HCT116 (cell line): ENCODE measurements around the gene C18orf32.

Experiments used
- CEBPB ChIP-seq: IDR thresholded peaks from 2 replicates; pipeline ENCODE4 v1.6.1; 2012; ENCODE audit warnings: low read depth
- EZH2 ChIP-seq: fragments of 200-600 bp; sonication (generic); IDR thresholded peaks from 2 replicates; pipeline ENCODE4 v1.6.1; 2017; ENCODE audit warnings: antibody characterized with exemption, mixed run types
- EZH2phosphoT487 ChIP-seq: fragments of 200-600 bp; IDR thresholded peaks from 2 replicates; pipeline ENCODE4 v1.6.1; 2018; ENCODE audit warnings: antibody characterized with exemption, borderline replicate concordance
- JUND ChIP-seq: IDR thresholded peaks from 2 replicates; pipeline ENCODE4 v1.6.1; 2012
- MAX ChIP-seq: IDR thresholded peaks from 2 replicates; pipeline ENCODE4 v1.6.1; 2012
- POLR2A ChIP-seq: IDR thresholded peaks from 2 replicates; pipeline ENCODE4 v1.7.0; 2011; ENCODE audit warnings: borderline replicate concordance; ENCODE audit not compliant: insufficient read depth, insufficient read length; ENCODE audit errors: extremely low read depth
- POLR2AphosphoS5 ChIP-seq: IDR thresholded peaks from 2 replicates; pipeline ENCODE4 v1.6.1; 2011; ENCODE audit warnings: mild to moderate bottlenecking, low read depth, low read length, moderate library complexity
- SIN3A ChIP-seq: IDR thresholded peaks from 2 replicates; pipeline ENCODE4 v1.6.1; 2012; ENCODE audit warnings: low read depth
- SP1 ChIP-seq: IDR thresholded peaks from 2 replicates; pipeline ENCODE4 v1.6.1; 2012; ENCODE audit warnings: low read depth
- YY1 ChIP-seq: IDR thresholded peaks from 2 replicates; pipeline ENCODE4 v1.6.1; 2011; ENCODE audit warnings: low read length, low read depth, moderate library complexity, mild to moderate bottlenecking; ENCODE audit not compliant: insufficient replicate concordance; ENCODE audit errors: extremely low read depth
- ZFX ChIP-seq: fragments of 450-650 bp; IDR thresholded peaks from 2 replicates; pipeline ENCODE4 v1.6.1; 2017
- TF ChIP-seq, protein P1 (sequence below), 3 experiments: fragments of 200-600 bp in 1 of 3; sonication (generic) in 1 of 3; IDR thresholded peaks in 2 of 3; conservative IDR thresholded peaks in 1 of 3; 2 replicates each; pipeline ENCODE4 v1.5.1; 2012 to 2017; ENCODE audit warnings: low read depth in 2 of 3, low read length in 2 of 3, antibody characterized with exemption in 1 of 3, borderline replicate concordance in 1 of 3, control low read depth in 1 of 3, mild to moderate bottlenecking in 1 of 3, mixed read lengths in 1 of 3, mixed run types in 1 of 3, moderate library complexity in 1 of 3; ENCODE audit not compliant: insufficient read depth in 1 of 3

- TF ChIP-seq EZH2: no peak
- TF ChIP-seq, protein P1, sequence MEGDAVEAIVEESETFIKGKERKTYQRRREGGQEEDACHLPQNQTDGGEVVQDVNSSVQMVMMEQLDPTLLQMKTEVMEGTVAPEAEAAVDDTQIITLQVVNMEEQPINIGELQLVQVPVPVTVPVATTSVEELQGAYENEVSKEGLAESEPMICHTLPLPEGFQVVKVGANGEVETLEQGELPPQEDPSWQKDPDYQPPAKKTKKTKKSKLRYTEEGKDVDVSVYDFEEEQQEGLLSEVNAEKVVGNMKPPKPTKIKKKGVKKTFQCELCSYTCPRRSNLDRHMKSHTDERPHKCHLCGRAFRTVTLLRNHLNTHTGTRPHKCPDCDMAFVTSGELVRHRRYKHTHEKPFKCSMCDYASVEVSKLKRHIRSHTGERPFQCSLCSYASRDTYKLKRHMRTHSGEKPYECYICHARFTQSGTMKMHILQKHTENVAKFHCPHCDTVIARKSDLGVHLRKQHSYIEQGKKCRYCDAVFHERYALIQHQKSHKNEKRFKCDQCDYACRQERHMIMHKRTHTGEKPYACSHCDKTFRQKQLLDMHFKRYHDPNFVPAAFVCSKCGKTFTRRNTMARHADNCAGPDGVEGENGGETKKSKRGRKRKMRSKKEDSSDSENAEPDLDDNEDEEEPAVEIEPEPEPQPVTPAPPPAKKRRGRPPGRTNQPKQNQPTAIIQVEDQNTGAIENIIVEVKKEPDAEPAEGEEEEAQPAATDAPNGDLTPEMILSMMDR (IDR thresholded peaks at IDR 0.05 in 2 of 3, conservative IDR thresholded peaks at IDR 0.05 in 1 of 3; ENCODE audit: borderline replicate concordance in 1 of 3, insufficient read depth in 1 of 3, low read depth in 2 of 3, low read length in 2 of 3): no peak
- TF ChIP-seq POLR2AphosphoS5: no peak
- no peak for TF ChIP-seq EZH2phosphoT487
- no peak for TF ChIP-seq YY1
- no peak for TF ChIP-seq SIN3A
- no peak for TF ChIP-seq CEBPB
- TF ChIP-seq JUND: no peak
- no peak for TF ChIP-seq SP1
- no peak for TF ChIP-seq MAX
- no peak for TF ChIP-seq POLR2A
- TF ChIP-seq ZFX: no peak
These were observed 5.6 kb upstream of the C18orf32 start for GRCh38 chr18:49492694-49493033.
